ENCODE measurements around the gene C4orf46.

- TF ChIP-seq CTCF (IDR thresholded peaks at IDR 0.05) = peak in 3 of 6 experiments; percentile 14 to 29 (median 17)
- no peak for TF ChIP-seq POLR2A (IDR thresholded peaks at IDR 0.05)
Observed at GRCh38 chr4:158667651-158668198, 4.0 kb downstream of the C4orf46 start.
